A549 (cell line): ENCODE results near the gene NAPSA. TPM values are rescaled to one million over a fixed set of nuclear protein-coding genes. Genes with fewer than 3 reads are reported as not detected.

Experiments
- ATAC-seq, 2 experiments: fragments of 200-7000 bp in 1 of 2; fragments of >200 bp in 1 of 2; cut with Nextera tagmentation in 1 of 2; cut with Tn5 transposase in 1 of 2; 3 replicates each; pipeline versions ENCODE4 v1.8.0 to v1.9.1; 2018 to 2020; ENCODE audit warnings: mild to moderate bottlenecking in 1 of 2, moderate library complexity in 1 of 2
- CTCF ChIA-PET: fragments of 300-600 bp; sonication (Branson Sonifier 250); formaldehyde crosslinking; extraction: SDS; loops from one replicate; lab custom pipeline; 2021; ENCODE audit warnings: antibody characterized with exemption, inconsistent platforms; lab: Yijun Ruan, JAX
- POLR2A ChIA-PET: fragments of 350-600 bp; formaldehyde crosslinking; extraction: SDS; loops from one replicate; lab custom pipeline; 2021; ENCODE audit warnings: antibody characterized with exemption, inconsistent platforms; lab: Yijun Ruan, JAX
- DNase-seq, 2 experiments: peaks; one replicate each; pipeline versions ENCODE4 v3.0.0 to v3.0.0-alpha.2; 2011 to 2016; ENCODE audit warnings: low read depth in 1 of 2, low spot score in 1 of 2
- FAIRE-seq: peaks from 2 replicates; lab custom pipeline; 2011; peaks lifted over from hg19 to GRCh38; lab: Jason Lieb, UNC
- H3K27ac ChIP-seq, 2 experiments: fragments of >200 bp; sonication (Bioruptor Twin); formaldehyde crosslinking; 3 replicates each; pipeline ENCODE4 v1.5.1; 2016 to 2017
- H3K4me1 ChIP-seq: fragments of >200 bp; sonication (Bioruptor Twin); formaldehyde crosslinking; 3 replicates; pipeline ENCODE4 v1.6.1; 2016
- H3K4me2 ChIP-seq: fragments of >200 bp; sonication (Bioruptor Twin); formaldehyde crosslinking; 3 replicates; pipeline ENCODE4 v1.6.1; 2016
- H3K4me3 ChIP-seq: fragments of >200 bp; sonication (Bioruptor Twin); formaldehyde crosslinking; 3 replicates; pipeline ENCODE4 v1.5.1; 2016
- H3K9me3 ChIP-seq: fragments of >200 bp; sonication (Bioruptor Twin); formaldehyde crosslinking; 3 replicates; pipeline ENCODE4 v1.6.1; 2016
- BHLHE40 ChIP-seq: IDR thresholded peaks from 2 replicates; pipeline ENCODE4 v1.6.1; 2012; ENCODE audit warnings: low read depth, low read length, inconsistent platforms
- CBX2 ChIP-seq: fragments of 200-600 bp; sonication (generic); IDR thresholded peaks from 2 replicates; pipeline ENCODE4 v1.6.1; 2016; ENCODE audit warnings: low read depth, mild to moderate bottlenecking, borderline replicate concordance
- CHD4 ChIP-seq: fragments of 200-600 bp; sonication (generic); IDR thresholded peaks from 2 replicates; pipeline ENCODE4 v1.6.1; 2016; ENCODE audit warnings: antibody characterized with exemption, mild to moderate bottlenecking, borderline replicate concordance
- EHMT2 ChIP-seq: fragments of 200-600 bp; sonication (generic); IDR thresholded peaks from 2 replicates; pipeline ENCODE4 v1.6.1; 2016; ENCODE audit warnings: antibody characterized with exemption, low read depth, mild to moderate bottlenecking, moderate library complexity
- ELK1 ChIP-seq: fragments of 150-350 bp; IDR thresholded peaks from 2 replicates; pipeline ENCODE4 v1.6.1; 2014; ENCODE audit warnings: low read depth, mild to moderate bottlenecking, low read length
- FOSL2 ChIP-seq, 2 experiments: fragments of 450-650 bp in 1 of 2; fragments of >200 bp in 1 of 2; sonication (Bioruptor Twin) in 1 of 2; formaldehyde crosslinking; IDR thresholded peaks; 2 replicates each; pipeline versions ENCODE4 v1.5.0 to v1.6.1; 2016 to 2020; ENCODE audit warnings: mild to moderate bottlenecking in 1 of 2, moderate library complexity in 1 of 2
- FOXS1 ChIP-seq: fragments of 250-450 bp; sonication (Bioruptor Pico); IDR thresholded peaks from 2 replicates; pipeline ENCODE4 v1.5.0; 2020; ENCODE audit warnings: mild to moderate bottlenecking, moderate library complexity
- GATA3 ChIP-seq: IDR thresholded peaks from 2 replicates; pipeline ENCODE4 v1.6.1; 2012; ENCODE audit warnings: borderline replicate concordance
- HEYL ChIP-seq: fragments of 250-450 bp; sonication (Bioruptor Pico); IDR thresholded peaks from 2 replicates; pipeline ENCODE4 v1.8.0; 2021; ENCODE audit warnings: mild to moderate bottlenecking, moderate library complexity
- JUNB ChIP-seq: fragments of >200 bp; sonication (Bioruptor Twin); formaldehyde crosslinking; IDR thresholded peaks from 2 replicates; pipeline ENCODE4 v1.6.1; 2016
- MAFK ChIP-seq: fragments of 450-650 bp; IDR thresholded peaks from 2 replicates; pipeline ENCODE4 v1.6.1; 2014; ENCODE audit not compliant: partially characterized antibody
- MYC ChIP-seq: IDR thresholded peaks from 2 replicates; pipeline ENCODE4 v1.6.1; 2012; ENCODE audit warnings: mild to moderate bottlenecking, inconsistent platforms, low read length, improper control_type of control experiment, borderline replicate concordance
- NFE2L2 ChIP-seq: fragments of 150-350 bp; conservative IDR thresholded peaks from 2 replicates; pipeline ENCODE4 v1.6.1; 2014; ENCODE audit warnings: low read length
- POLR2A ChIP-seq: IDR thresholded peaks from 2 replicates; pipeline ENCODE4 v1.6.1; 2012; ENCODE audit warnings: mild to moderate bottlenecking, low read length
- POLR2AphosphoS2 ChIP-seq: conservative IDR thresholded peaks from 2 replicates; pipeline ENCODE4 v1.6.1; 2012; ENCODE audit warnings: low read length, improper control_type of control experiment, inconsistent platforms
- RAD21 ChIP-seq, 2 experiments: fragments of >200 bp in 1 of 2; sonication (Bioruptor Twin) in 1 of 2; formaldehyde crosslinking in 1 of 2; IDR thresholded peaks in 1 of 2; conservative IDR thresholded peaks in 1 of 2; 2 replicates in 1 of 2; 3 replicates in 1 of 2; pipeline ENCODE4 v1.6.1; 2012 to 2018; ENCODE audit warnings: inconsistent platforms in 1 of 2
- RARB ChIP-seq: fragments of 250-450 bp; sonication (Bioruptor Pico); IDR thresholded peaks from 2 replicates; pipeline ENCODE4 v1.8.0; 2021; ENCODE audit warnings: mild to moderate bottlenecking, moderate library complexity
- RCOR1 ChIP-seq: fragments of 150-350 bp; IDR thresholded peaks from 2 replicates; pipeline ENCODE4 v1.6.1; 2014; ENCODE audit warnings: antibody characterized with exemption, low read length, low read depth
- REST ChIP-seq: fragments of 200-600 bp; sonication (generic); IDR thresholded peaks from 2 replicates; pipeline ENCODE4 v1.6.1; 2016; ENCODE audit warnings: antibody characterized with exemption, mild to moderate bottlenecking, moderate library complexity
- SMC3 ChIP-seq: fragments of >200 bp; sonication (Bioruptor Twin); formaldehyde crosslinking; IDR thresholded peaks from 3 replicates; pipeline ENCODE4 v1.6.1; 2018; ENCODE audit warnings: inconsistent platforms
- TFCP2L1 ChIP-seq: fragments of 250-450 bp; sonication (Bioruptor Pico); IDR thresholded peaks from 2 replicates; pipeline ENCODE4 v1.5.0; 2021; ENCODE audit warnings: mild to moderate bottlenecking
- ZC3H11A ChIP-seq: fragments of 450-650 bp; IDR thresholded peaks from 2 replicates; pipeline ENCODE4 v1.6.1; 2014; ENCODE audit warnings: antibody characterized with exemption, mild to moderate bottlenecking
- ZFP36 ChIP-seq: fragments of 450-650 bp; IDR thresholded peaks from 2 replicates; pipeline ENCODE4 v1.6.1; 2014; ENCODE audit warnings: borderline replicate concordance; ENCODE audit not compliant: partially characterized antibody
- WGBS: methylation state at CpG from one replicate; pipeline ENCODE4 v1.1.6; 2017; ENCODE audit errors: missing lambda C conversion rate; 5-methylcytosine and 5-hydroxymethylcytosine counted together
- polyA plus RNA-seq, 4 experiments: library from polyadenylated mRNA; depleted of rRNA in 3 of 4; stranded (reverse); fragments of >200 nt; fragmentation: RNase III in 1 of 4; extraction: RNeasy Plus Mini Kit Qiagen cat#74134 plus additional on column Dnase treatment in 1 of 4; gene quantifications; 2 replicates in 3 of 4; 3 replicates in 1 of 4; pipeline ENCODE4 v1.2.3, GENCODE V29; 2011 to 2017
- TF ChIP-seq, protein P1 (sequence below): IDR thresholded peaks from 2 replicates; pipeline ENCODE4 v1.6.1; 2012
- TF ChIP-seq, protein P2 (sequence below): fragments of 250-450 bp; sonication (Bioruptor Pico); IDR thresholded peaks from 2 replicates; pipeline ENCODE4 v1.5.0; 2020; ENCODE audit warnings: low read depth, mild to moderate bottlenecking, moderate library complexity
- TF ChIP-seq, protein P3 (sequence below): fragments of >200 bp; sonication (Bioruptor Twin); formaldehyde crosslinking; IDR thresholded peaks from 2 replicates; pipeline ENCODE4 v1.6.1; 2016
- TF ChIP-seq, protein P4 (sequence below): fragments of >200 bp; sonication (Bioruptor Twin); formaldehyde crosslinking; IDR thresholded peaks from 3 replicates; pipeline ENCODE4 v1.6.1; 2016

NAPSA gene
- polyA plus RNA-seq, 2 of the 4 experiments (the other 2 are of a cell fraction), result 1.3 to 1.5 TPM

DNA sequence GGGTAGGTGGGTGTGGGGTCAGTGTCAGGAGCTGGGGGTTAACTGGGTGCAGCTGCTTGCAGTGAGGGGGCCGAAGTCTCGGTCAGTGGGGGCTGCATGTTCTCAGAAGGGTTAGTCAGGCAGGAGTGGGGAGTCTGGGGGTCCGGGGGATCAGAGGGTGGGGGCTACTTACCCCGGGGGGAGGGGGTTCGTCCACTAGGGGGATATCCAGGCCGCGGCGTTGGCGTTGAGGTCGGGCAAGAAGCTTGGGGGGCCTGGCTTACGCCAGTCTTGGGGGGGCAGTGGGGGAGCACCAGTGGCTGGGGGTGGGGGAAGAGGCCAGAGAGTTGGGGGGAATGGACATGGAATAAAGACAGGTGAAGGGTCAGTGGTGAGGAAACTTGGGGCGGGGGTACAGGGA is 45.4 kb downstream of the NAPSA start:
- WGBS, result 69% methylated on average over 4 of the region's 12 CpGs
- Histone ChIP-seq H3K4me3 (no peak overlapping the region), H3K9me3 (no peaks in the 10 kb centered on the region), H3K4me1 (peaks cover 3% of the 10 kb centered on the region), H3K27ac (no peak overlapping the region), H3K4me2 (no peak overlapping the region)
- no peak for ATAC-seq
- CTCF ChIA-PET, result interaction anchor here (1.0 to 1.2 kb wide), 3 partner anchors 12 to 173 kb away, joined by 3 to 4 read pairs (median 3); no protein-coding TSS in a partner anchor
- FAIRE-seq, result no peak
- DNase-seq, result no peak
- TF ChIP-seq MAFK, result no peak
- no peak for TF ChIP-seq POLR2AphosphoS2
- TF ChIP-seq EHMT2, result no peak
- TF ChIP-seq, protein P1, sequence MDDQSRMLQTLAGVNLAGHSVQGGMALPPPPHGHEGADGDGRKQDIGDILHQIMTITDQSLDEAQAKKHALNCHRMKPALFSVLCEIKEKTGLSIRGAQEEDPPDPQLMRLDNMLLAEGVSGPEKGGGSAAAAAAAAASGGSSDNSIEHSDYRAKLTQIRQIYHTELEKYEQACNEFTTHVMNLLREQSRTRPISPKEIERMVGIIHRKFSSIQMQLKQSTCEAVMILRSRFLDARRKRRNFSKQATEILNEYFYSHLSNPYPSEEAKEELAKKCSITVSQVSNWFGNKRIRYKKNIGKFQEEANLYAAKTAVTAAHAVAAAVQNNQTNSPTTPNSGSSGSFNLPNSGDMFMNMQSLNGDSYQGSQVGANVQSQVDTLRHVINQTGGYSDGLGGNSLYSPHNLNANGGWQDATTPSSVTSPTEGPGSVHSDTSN, result no peak
- TF ChIP-seq ELK1, result no peak
- TF ChIP-seq, protein P2, sequence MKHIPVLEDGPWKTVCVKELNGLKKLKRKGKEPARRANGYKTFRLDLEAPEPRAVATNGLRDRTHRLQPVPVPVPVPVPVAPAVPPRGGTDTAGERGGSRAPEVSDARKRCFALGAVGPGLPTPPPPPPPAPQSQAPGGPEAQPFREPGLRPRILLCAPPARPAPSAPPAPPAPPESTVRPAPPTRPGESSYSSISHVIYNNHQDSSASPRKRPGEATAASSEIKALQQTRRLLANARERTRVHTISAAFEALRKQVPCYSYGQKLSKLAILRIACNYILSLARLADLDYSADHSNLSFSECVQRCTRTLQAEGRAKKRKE, result no peak
- TF ChIP-seq GATA3, result no peak
- no peak for TF ChIP-seq TFCP2L1 (CRISPR knock-in tag)
- no peak for TF ChIP-seq SMC3
- no peak for TF ChIP-seq CBX2
- TF ChIP-seq BHLHE40, result no peak
- no peak for TF ChIP-seq RAD21 (conservative IDR thresholded peaks at IDR 0.05 in 1 of 2, IDR thresholded peaks at IDR 0.05 in 1 of 2)
- TF ChIP-seq, protein P3, sequence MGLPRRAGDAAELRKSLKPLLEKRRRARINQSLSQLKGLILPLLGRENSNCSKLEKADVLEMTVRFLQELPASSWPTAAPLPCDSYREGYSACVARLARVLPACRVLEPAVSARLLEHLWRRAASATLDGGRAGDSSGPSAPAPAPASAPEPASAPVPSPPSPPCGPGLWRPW, result no peak
- no peak for TF ChIP-seq MYC
- TF ChIP-seq REST, result no peak
- TF ChIP-seq JUNB, result no peak
- POLR2A ChIA-PET, result interaction anchor here (0.7 kb wide), 1 partner anchor 19 kb away, joined by 5 read pairs; no protein-coding TSS in a partner anchor

DNA sequence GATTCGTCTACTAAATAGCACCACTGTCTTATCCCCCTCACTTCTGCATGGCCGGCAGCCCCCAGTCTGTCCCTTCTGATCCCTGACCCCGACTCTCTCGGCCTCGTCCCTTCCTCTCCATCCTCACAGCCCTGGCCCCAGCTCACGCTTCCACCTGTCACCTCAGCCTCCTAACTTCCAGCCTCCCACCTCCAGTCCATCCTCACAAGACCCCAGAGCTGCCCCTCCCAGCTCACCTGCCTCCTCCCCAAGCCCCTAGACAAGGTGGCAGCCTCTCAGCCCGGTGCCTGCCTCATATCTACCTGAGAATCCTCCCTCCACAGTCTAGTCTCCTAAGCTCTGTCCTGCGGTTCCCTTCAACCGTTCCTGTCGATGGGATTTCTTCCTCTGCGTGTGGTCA is 46.3 kb downstream of the NAPSA start:
- Histone ChIP-seq H3K9me3 (no peaks in the 10 kb centered on the region), H3K4me1 (peaks cover 12% of the 10 kb centered on the region), H3K27ac (no peak overlapping the region), H3K4me3 (no peak overlapping the region), H3K4me2 (no peak overlapping the region)
- WGBS, result 54% methylated on average over 11 of the region's 11 CpGs
- CTCF ChIA-PET, result interaction anchor here (0.7 to 2.0 kb wide), 4 partner anchors 9 to 57 kb away, joined by 3 to 10 read pairs (median 4); partner anchors contain the start of gene KCNC3
- DNase-seq (no peak), FAIRE-seq (no peak), ATAC-seq (no peak)
- POLR2A ChIA-PET, result no interaction called here
- TF ChIP-seq FOXS1 (CRISPR knock-in tag) (no peak), MYC (no peak), NFE2L2 (no peak), POLR2A (no peak), ZFP36 (no peak), POLR2AphosphoS2 (no peak), CHD4 (no peak), RCOR1 (no peak), HEYL (CRISPR knock-in tag) (no peak), RARB (CRISPR knock-in tag) (no peak), ZC3H11A (no peak), FOSL2 (IDR thresholded peaks at IDR 0.05) (no peak), FOSL2 (CRISPR knock-in tag; IDR thresholded peaks at IDR 0.05) (no peak)
- TF ChIP-seq, protein P4, sequence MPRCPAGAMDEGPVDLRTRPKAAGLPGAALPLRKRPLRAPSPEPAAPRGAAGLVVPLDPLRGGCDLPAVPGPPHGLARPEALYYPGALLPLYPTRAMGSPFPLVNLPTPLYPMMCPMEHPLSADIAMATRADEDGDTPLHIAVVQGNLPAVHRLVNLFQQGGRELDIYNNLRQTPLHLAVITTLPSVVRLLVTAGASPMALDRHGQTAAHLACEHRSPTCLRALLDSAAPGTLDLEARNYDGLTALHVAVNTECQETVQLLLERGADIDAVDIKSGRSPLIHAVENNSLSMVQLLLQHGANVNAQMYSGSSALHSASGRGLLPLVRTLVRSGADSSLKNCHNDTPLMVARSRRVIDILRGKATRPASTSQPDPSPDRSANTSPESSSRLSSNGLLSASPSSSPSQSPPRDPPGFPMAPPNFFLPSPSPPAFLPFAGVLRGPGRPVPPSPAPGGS, result no peak
- TF ChIP-seq, protein P2, result no peak
